HEK293 (cell line): ENCODE data around the gene SPATA16.

Source experiments
- CTCF ChIA-PET: fragments of 350-600 bp; formaldehyde crosslinking; extraction: SDS; loops from one replicate; lab custom pipeline; 2021; ENCODE audit warnings: antibody characterized with exemption; lab: Yijun Ruan, JAX
- POLR2A ChIA-PET: fragments of 300-600 bp; formaldehyde crosslinking; extraction: SDS; loops from one replicate; lab custom pipeline; 2020; ENCODE audit warnings: antibody characterized with exemption, inconsistent platforms; lab: Yijun Ruan, JAX
- H3K27ac ChIP-seq: fragments of 200-500 bp; sonication (Bioruptor generic); 2 replicates; pipeline ENCODE4 v1.5.1; 2014; ENCODE audit warnings: low read depth, low read length, control low read depth, inconsistent platforms; ENCODE audit errors: extremely low read depth
- H3K36me3 ChIP-seq, 2 experiments: fragments of 200-500 bp in 1 of 2; sonication (Bioruptor generic) in 1 of 2; 1 replicate in 1 of 2; 2 replicates in 1 of 2; pipeline ENCODE4 v1.5.1; 2014 to 2017; ENCODE audit warnings: inconsistent platforms in 2 of 2, low read length in 2 of 2; ENCODE audit not compliant: control insufficient read depth in 2 of 2, insufficient read depth in 1 of 2
- H3K4me1 ChIP-seq: fragments of 200-500 bp; sonication (Bioruptor generic); 2 replicates; pipeline ENCODE4 v1.5.1; 2014; ENCODE audit warnings: mild to moderate bottlenecking, low read length, inconsistent platforms; ENCODE audit not compliant: control insufficient read depth, insufficient read depth
- H3K4me3 ChIP-seq: 2 replicates; pipeline ENCODE4 v1.5.1; 2011; ENCODE audit warnings: low read depth, mild to moderate bottlenecking, control low read depth, low read length, moderate library complexity
- H3K9me3 ChIP-seq: fragments of 200-500 bp; sonication (Bioruptor generic); 2 replicates; pipeline ENCODE4 v1.5.1; 2014; ENCODE audit warnings: low read depth, low read length, inconsistent platforms; ENCODE audit not compliant: control insufficient read depth, insufficient read depth
- OSR2 ChIP-seq: fragments of 450-650 bp; formaldehyde crosslinking; IDR thresholded peaks from 2 replicates; pipeline ENCODE4 v1.5.1; 2016; ENCODE audit warnings: missing biosample characterization, missing genetic modification characterization
- TCF7L2 ChIP-seq: IDR thresholded peaks from 2 replicates; pipeline ENCODE4 v1.6.1; 2011; ENCODE audit warnings: low read depth, mild to moderate bottlenecking, inconsistent platforms, low read length, moderate library complexity, borderline replicate concordance
- ZIC2 ChIP-seq: fragments of 450-650 bp; formaldehyde crosslinking; IDR thresholded peaks from 2 replicates; pipeline ENCODE4 v1.5.1; 2016; ENCODE audit warnings: missing biosample characterization, missing genetic modification characterization
- ZNF10 ChIP-seq: fragments of 450-650 bp; formaldehyde crosslinking; IDR thresholded peaks from 2 replicates; pipeline ENCODE4 v1.5.1; 2017; ENCODE audit warnings: missing biosample characterization, missing genetic modification characterization
- ZNF146 ChIP-seq: fragments of 450-650 bp; formaldehyde crosslinking; IDR thresholded peaks from 2 replicates; pipeline ENCODE4 v1.5.1; 2016; ENCODE audit warnings: missing biosample characterization, missing genetic modification characterization
- ZNF184 ChIP-seq: fragments of 450-650 bp; IDR thresholded peaks from 2 replicates; pipeline ENCODE4 v1.5.1; 2018; ENCODE audit warnings: missing biosample characterization, mild to moderate bottlenecking, missing genetic modification characterization
- ZNF24 ChIP-seq: fragments of 450-650 bp; formaldehyde crosslinking; IDR thresholded peaks from 2 replicates; pipeline ENCODE4 v1.5.1; 2016; ENCODE audit warnings: missing biosample characterization, missing genetic modification characterization
- ZNF266 ChIP-seq: fragments of 450-650 bp; formaldehyde crosslinking; IDR thresholded peaks from 2 replicates; pipeline ENCODE4 v1.5.1; 2016; ENCODE audit warnings: missing biosample characterization, missing genetic modification characterization, low read depth
- ZNF423 ChIP-seq: fragments of 450-650 bp; formaldehyde crosslinking; IDR thresholded peaks from 2 replicates; pipeline ENCODE4 v1.5.1; 2016; ENCODE audit warnings: missing biosample characterization, missing genetic modification characterization
- ZNF530 ChIP-seq: fragments of 450-650 bp; formaldehyde crosslinking; IDR thresholded peaks from 2 replicates; pipeline ENCODE4 v1.5.1; 2016; ENCODE audit warnings: low read depth, missing biosample characterization, missing genetic modification characterization
- ZNF629 ChIP-seq: fragments of 450-650 bp; formaldehyde crosslinking; IDR thresholded peaks from 2 replicates; pipeline ENCODE4 v1.5.1; 2017; ENCODE audit warnings: missing biosample characterization, missing genetic modification characterization
- ZNF654 ChIP-seq: fragments of 450-650 bp; formaldehyde crosslinking; IDR thresholded peaks from 2 replicates; pipeline ENCODE4 v1.5.1; 2016; ENCODE audit warnings: low read depth, missing biosample characterization, missing genetic modification characterization
- ZNF664 ChIP-seq: fragments of 450-650 bp; formaldehyde crosslinking; IDR thresholded peaks from 2 replicates; pipeline ENCODE4 v1.5.1; 2016; ENCODE audit warnings: missing biosample characterization, missing genetic modification characterization
- ZNF707 ChIP-seq: fragments of 450-650 bp; formaldehyde crosslinking; IDR thresholded peaks from 2 replicates; pipeline ENCODE4 v1.5.1; 2016; ENCODE audit warnings: missing biosample characterization, missing genetic modification characterization
- ZNF768 ChIP-seq: fragments of 450-650 bp; formaldehyde crosslinking; IDR thresholded peaks from 2 replicates; pipeline ENCODE4 v1.5.1; 2018; ENCODE audit warnings: missing biosample characterization, mild to moderate bottlenecking, missing genetic modification characterization
- ZNF776 ChIP-seq: fragments of 450-650 bp; formaldehyde crosslinking; IDR thresholded peaks from 2 replicates; pipeline ENCODE4 v1.5.0; 2017; ENCODE audit warnings: missing biosample characterization, missing genetic modification characterization, borderline replicate concordance
- ZNF843 ChIP-seq: fragments of 450-650 bp; formaldehyde crosslinking; IDR thresholded peaks from 2 replicates; pipeline ENCODE4 v1.5.1; 2016; ENCODE audit warnings: missing biosample characterization, missing genetic modification characterization
- TF ChIP-seq, protein P1 (sequence below): fragments of 450-650 bp; formaldehyde crosslinking; IDR thresholded peaks from 2 replicates; pipeline ENCODE4 v1.5.1; 2016; ENCODE audit warnings: missing biosample characterization, missing genetic modification characterization
- TF ChIP-seq, protein P2 (sequence below): fragments of 450-650 bp; formaldehyde crosslinking; IDR thresholded peaks from 2 replicates; pipeline ENCODE4 v1.5.1; 2016; ENCODE audit warnings: missing biosample characterization, missing genetic modification characterization
- TF ChIP-seq, protein P3 (sequence below): fragments of 450-650 bp; formaldehyde crosslinking; IDR thresholded peaks from 2 replicates; pipeline ENCODE4 v1.5.1; 2016; ENCODE audit warnings: missing biosample characterization, missing genetic modification characterization
- TF ChIP-seq, protein P4 (sequence below): fragments of 450-650 bp; formaldehyde crosslinking; IDR thresholded peaks from 2 replicates; pipeline ENCODE4 v1.5.1; 2016; ENCODE audit warnings: missing biosample characterization, missing genetic modification characterization
- TF ChIP-seq, protein P5 (sequence below): fragments of 450-650 bp; formaldehyde crosslinking; IDR thresholded peaks from 2 replicates; pipeline ENCODE4 v1.5.1; 2016; ENCODE audit warnings: missing biosample characterization, missing genetic modification characterization, low read depth

Gene SPATA16

DNA sequence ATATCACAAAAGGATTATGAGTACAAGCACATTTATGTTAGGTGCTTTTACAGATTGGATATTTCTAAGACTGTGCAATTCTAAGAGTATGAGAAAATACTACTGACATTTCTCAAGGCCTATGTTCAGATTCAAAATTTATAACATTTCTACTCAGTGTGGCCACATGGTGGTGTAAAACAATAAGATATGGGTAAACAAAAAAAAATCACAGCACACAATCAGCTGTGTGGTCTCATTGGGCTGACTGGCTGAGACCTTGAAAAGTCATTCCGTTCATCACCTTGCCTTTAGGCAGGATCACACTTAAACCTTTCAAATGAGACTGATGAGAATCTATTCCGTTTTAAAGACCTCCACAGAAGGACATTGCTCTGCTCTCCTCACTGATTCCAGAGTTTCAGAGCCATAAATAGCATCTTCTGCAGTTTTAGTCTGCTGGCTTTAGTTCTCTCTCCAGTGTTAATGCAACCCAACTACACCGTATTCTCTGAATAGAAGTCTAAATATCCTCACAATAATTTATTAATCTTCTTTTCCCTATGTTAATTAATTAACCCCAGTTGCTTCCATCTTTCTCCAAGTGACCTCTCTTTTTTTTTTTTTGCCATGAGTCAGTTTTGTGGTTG lies 158.2 kb downstream of the SPATA16 start:
- Histone ChIP-seq H3K4me3 (no peak overlapping the region), H3K27ac (no peak overlapping the region), H3K4me1 (no peaks in the 10 kb centered on the region), H3K9me3 (no peaks in the 10 kb centered on the region), H3K36me3 (no peaks in the 10 kb centered on the region)
- POLR2A ChIA-PET: no interaction called here
- CTCF ChIA-PET: interaction anchor here (0.7 kb wide), 1 partner anchor 67 kb away, joined by 3 read pairs; no protein-coding TSS in a partner anchor
- TF ChIP-seq ZNF184 (tag by site-specific recombination): no peak
- TF ChIP-seq ZNF146 (tag by site-specific recombination): no peak
- peak; percentile 23; the same call in 1 of the 2 replicates for TF ChIP-seq ZNF654 (tag by site-specific recombination)

DNA sequence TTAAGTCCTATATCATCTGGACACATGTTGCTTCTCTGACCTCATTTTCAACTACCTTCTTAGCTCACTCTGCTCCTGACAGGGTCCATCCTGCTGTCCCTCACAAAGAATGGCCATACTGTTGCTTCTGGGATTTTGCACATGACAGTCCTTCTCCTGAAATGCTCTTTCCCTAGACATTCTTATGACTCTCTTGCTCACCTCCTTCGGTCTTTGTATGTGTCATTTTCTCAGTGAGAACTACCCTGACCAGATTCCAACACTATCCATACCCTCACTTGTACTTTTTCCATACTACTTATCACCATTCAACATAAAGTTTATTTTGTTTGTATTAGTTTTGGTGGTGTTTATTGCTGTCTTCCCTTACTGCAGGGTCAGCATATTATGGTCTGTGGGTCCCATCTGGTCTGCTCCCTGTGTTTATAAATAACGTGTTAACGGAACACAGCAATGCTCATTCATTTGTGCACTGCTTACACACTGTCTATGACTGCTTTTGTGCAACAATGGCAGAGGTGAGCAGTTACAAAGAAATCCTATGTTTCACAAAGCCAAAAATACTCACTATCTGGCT lies 159.5 kb downstream of the SPATA16 start:
- no peaks in the 10 kb centered on the region for H3K36me3 ChIP-seq
- TF ChIP-seq ZNF266 (no peak), ZNF776 (tag by site-specific recombination) (no peak), ZNF530 (tag by site-specific recombination) (no peak), ZNF707 (tag by site-specific recombination) (no peak), TCF7L2 (no peak), OSR2 (tag by site-specific recombination) (no peak), ZNF629 (no peak), ZNF843 (tag by site-specific recombination) (no peak), ZNF664 (no peak)
- TF ChIP-seq, protein P1, sequence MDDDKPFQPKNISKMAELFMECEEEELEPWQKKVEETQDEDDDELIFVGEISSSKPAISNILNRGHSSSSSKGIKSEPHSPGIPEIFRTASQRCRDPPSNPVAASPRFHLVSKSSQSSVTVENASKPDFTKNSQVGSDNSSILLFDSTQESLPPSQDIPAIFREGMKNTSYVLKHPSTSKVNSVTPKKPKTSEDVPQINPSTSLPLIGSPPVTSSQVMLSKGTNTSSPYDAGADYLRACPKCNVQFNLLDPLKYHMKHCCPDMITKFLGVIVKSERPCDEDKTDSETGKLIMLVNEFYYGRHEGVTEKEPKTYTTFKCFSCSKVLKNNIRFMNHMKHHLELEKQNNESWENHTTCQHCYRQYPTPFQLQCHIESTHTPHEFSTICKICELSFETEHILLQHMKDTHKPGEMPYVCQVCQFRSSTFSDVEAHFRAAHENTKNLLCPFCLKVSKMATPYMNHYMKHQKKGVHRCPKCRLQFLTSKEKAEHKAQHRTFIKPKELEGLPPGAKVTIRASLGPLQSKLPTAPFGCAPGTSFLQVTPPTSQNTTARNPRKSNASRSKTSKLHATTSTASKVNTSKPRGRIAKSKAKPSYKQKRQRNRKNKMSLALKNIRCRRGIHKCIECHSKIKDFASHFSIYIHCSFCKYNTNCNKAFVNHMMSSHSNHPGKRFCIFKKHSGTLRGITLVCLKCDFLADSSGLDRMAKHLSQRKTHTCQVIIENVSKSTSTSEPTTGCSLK (tag by site-specific recombination): no peak
- TF ChIP-seq, protein P2, sequence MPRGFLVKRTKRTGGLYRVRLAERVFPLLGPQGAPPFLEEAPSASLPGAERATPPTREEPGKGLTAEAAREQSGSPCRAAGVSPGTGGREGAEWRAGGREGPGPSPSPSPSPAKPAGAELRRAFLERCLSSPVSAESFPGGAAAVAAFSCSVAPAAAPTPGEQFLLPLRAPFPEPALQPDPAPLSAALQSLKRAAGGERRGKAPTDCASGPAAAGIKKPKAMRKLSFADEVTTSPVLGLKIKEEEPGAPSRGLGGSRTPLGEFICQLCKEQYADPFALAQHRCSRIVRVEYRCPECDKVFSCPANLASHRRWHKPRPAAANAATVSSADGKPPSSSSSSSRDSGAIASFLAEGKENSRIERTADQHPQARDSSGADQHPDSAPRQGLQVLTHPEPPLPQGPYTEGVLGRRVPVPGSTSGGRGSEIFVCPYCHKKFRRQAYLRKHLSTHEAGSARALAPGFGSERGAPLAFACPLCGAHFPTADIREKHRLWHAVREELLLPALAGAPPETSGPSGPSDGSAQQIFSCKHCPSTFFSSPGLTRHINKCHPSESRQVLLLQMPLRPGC (tag by site-specific recombination): no peak
- TF ChIP-seq, protein P3, sequence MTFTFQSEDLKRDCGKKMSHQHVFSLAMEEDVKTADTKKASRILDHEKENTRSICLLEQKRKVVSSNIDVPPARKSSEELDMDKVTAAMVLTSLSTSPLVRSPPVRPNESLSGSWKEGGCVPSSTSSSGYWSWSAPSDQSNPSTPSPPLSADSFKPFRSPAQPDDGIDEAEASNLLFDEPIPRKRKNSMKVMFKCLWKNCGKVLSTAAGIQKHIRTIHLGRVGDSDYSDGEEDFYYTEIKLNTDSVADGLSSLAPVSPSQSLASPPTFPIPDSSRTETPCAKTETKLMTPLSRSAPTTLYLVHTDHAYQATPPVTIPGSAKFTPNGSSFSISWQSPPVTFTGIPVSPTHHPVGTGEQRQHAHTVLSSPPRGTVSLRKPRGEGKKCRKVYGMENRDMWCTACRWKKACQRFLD (tag by site-specific recombination): no peak
- H3K4me1 ChIP-seq: no peaks in the 10 kb centered on the region
- ChIA-PET POLR2A (no interaction called here), CTCF (no interaction called here)
- no peaks in the 10 kb centered on the region for H3K9me3 ChIP-seq
- no peak overlapping the region for H3K4me3 ChIP-seq
- H3K27ac ChIP-seq: no peak overlapping the region

DNA sequence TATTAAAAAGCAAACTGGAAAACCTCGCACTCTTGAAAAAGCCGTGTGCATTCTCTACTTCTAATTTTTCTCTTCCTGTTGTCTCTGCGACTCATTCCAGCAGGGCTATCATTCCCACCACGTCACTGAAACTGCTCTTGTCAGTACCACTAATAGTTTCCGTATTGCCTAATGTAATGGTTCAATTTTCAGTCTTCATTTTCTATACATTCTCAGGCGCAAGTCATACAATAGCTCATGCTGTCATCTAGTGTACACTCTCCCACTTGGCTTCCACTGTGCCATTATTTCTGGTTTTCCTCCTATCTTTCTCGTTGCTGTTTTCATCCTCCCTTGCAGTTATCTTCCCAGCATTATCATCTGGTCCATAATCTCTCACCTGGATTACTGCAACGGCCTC lies 160.2 kb downstream of the SPATA16 start:
- Histone ChIP-seq H3K36me3 (no peaks in the 10 kb centered on the region), H3K4me3 (no peak overlapping the region), H3K4me1 (no peaks in the 10 kb centered on the region), H3K9me3 (no peaks in the 10 kb centered on the region), H3K27ac (no peak overlapping the region)
- CTCF ChIA-PET: no interaction called here
- POLR2A ChIA-PET: no interaction called here
- TF ChIP-seq, protein P3 (tag by site-specific recombination): no peak
- TF ChIP-seq ZNF24 (tag by site-specific recombination) (no peak), ZNF768 (tag by site-specific recombination) (no peak), ZNF10 (tag by site-specific recombination) (no peak), ZIC2 (tag by site-specific recombination) (no peak), ZNF423 (tag by site-specific recombination) (no peak)
- TF ChIP-seq, protein P4, sequence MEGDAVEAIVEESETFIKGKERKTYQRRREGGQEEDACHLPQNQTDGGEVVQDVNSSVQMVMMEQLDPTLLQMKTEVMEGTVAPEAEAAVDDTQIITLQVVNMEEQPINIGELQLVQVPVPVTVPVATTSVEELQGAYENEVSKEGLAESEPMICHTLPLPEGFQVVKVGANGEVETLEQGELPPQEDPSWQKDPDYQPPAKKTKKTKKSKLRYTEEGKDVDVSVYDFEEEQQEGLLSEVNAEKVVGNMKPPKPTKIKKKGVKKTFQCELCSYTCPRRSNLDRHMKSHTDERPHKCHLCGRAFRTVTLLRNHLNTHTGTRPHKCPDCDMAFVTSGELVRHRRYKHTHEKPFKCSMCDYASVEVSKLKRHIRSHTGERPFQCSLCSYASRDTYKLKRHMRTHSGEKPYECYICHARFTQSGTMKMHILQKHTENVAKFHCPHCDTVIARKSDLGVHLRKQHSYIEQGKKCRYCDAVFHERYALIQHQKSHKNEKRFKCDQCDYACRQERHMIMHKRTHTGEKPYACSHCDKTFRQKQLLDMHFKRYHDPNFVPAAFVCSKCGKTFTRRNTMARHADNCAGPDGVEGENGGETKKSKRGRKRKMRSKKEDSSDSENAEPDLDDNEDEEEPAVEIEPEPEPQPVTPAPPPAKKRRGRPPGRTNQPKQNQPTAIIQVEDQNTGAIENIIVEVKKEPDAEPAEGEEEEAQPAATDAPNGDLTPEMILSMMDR (tag by site-specific recombination): no peak
- TF ChIP-seq, protein P5, sequence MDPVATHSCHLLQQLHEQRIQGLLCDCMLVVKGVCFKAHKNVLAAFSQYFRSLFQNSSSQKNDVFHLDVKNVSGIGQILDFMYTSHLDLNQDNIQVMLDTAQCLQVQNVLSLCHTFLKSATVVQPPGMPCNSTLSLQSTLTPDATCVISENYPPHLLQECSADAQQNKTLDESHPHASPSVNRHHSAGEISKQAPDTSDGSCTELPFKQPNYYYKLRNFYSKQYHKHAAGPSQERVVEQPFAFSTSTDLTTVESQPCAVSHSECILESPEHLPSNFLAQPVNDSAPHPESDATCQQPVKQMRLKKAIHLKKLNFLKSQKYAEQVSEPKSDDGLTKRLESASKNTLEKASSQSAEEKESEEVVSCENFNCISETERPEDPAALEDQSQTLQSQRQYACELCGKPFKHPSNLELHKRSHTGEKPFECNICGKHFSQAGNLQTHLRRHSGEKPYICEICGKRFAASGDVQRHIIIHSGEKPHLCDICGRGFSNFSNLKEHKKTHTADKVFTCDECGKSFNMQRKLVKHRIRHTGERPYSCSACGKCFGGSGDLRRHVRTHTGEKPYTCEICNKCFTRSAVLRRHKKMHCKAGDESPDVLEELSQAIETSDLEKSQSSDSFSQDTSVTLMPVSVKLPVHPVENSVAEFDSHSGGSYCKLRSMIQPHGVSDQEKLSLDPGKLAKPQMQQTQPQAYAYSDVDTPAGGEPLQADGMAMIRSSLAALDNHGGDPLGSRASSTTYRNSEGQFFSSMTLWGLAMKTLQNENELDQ: no peak
